GM20431 (cell line): ENCODE results near the gene NWD2.

ENCODE experiments used
- in situ Hi-C: fragments of 300-500 bp; cut with MseI, MboI; formaldehyde crosslinking; loops from one replicate; pipeline ENCODE4 v1.15.0; 2020; ENCODE audit warnings: low sequenced_read_pairs; ENCODE audit not compliant: unreplicated experiment

NWD2 gene

GRCh38 chr4:37461801-37462200 lies 217.3 kb downstream of the NWD2 start:
- in situ Hi-C loops: no loop called here

GRCh38 chr4:37463033-37463856 lies 218.7 kb downstream of the NWD2 start:
- in situ Hi-C loops: no loop called here

- in situ Hi-C loops: no loop called here
Measured at GRCh38 chr4:37464373-37465128, 220.0 kb downstream of the NWD2 start.

GRCh38 chr4:37465296-37465695 lies 220.8 kb downstream of the NWD2 start:
- in situ Hi-C loops: no loop called here

GRCh38 chr4:37465845-37466244 lies 221.3 kb downstream of the NWD2 start:
- in situ Hi-C loops: no loop called here

GRCh38 chr4:37467223-37467622 lies 222.7 kb downstream of the NWD2 start:
- in situ Hi-C loops: no loop called here

- in situ Hi-C loops: no loop called here
Measured at GRCh38 chr4:37467824-37468223, 223.3 kb downstream of the NWD2 start.

GRCh38 chr4:37469286-37469685 lies 224.7 kb downstream of the NWD2 start:
- in situ Hi-C loops: no loop called here

- in situ Hi-C loops: no loop called here
Measured at GRCh38 chr4:37470245-37470644, 225.7 kb downstream of the NWD2 start.

- in situ Hi-C loops: no loop called here
Measured at GRCh38 chr4:37471093-37471492, 226.6 kb downstream of the NWD2 start.

GRCh38 chr4:37471971-37472370 lies 227.4 kb downstream of the NWD2 start:
- in situ Hi-C loops: no loop called here

GRCh38 chr4:37473807-37474206 lies 229.3 kb downstream of the NWD2 start:
- in situ Hi-C loops: no loop called here

GRCh38 chr4:37475087-37475486 lies 230.5 kb downstream of the NWD2 start:
- in situ Hi-C loops: no loop called here

GRCh38 chr4:37475776-37476175 lies 231.2 kb downstream of the NWD2 start:
- in situ Hi-C loops: no loop called here

- in situ Hi-C loops: no loop called here
Measured at GRCh38 chr4:37476256-37476655, 231.7 kb downstream of the NWD2 start.

GRCh38 chr4:37476691-37477090 lies 232.1 kb downstream of the NWD2 start:
- in situ Hi-C loops: no loop called here

- in situ Hi-C loops: no loop called here
Measured at GRCh38 chr4:37477126-37477525, 232.6 kb downstream of the NWD2 start.

- in situ Hi-C loops: no loop called here
Measured at GRCh38 chr4:37478151-37478550, 233.6 kb downstream of the NWD2 start.

- in situ Hi-C loops: no loop called here
Measured at GRCh38 chr4:37480509-37480908, 236.0 kb downstream of the NWD2 start.

- in situ Hi-C loops: no loop called here
Measured at GRCh38 chr4:37481547-37482122, 237.1 kb downstream of the NWD2 start.
